ENCODE measurements around the gene C16orf78.

The C16orf78 gene

GRCh38 chr16:49332589-49333258, 40.9 kb upstream of the C16orf78 start:
- no peak overlapping the region for H3K4me3 ChIP-seq (replicated peaks; ENCODE audit: low read depth, low read length)
- DNase-seq (ENCODE audit: extremely low read depth, insufficient read length): no peak
- H3K36me3 ChIP-seq (ENCODE audit: control insufficient read depth, insufficient read depth, low read length): no peaks in the 10 kb centered on the region
- TF ChIP-seq, protein P1, sequence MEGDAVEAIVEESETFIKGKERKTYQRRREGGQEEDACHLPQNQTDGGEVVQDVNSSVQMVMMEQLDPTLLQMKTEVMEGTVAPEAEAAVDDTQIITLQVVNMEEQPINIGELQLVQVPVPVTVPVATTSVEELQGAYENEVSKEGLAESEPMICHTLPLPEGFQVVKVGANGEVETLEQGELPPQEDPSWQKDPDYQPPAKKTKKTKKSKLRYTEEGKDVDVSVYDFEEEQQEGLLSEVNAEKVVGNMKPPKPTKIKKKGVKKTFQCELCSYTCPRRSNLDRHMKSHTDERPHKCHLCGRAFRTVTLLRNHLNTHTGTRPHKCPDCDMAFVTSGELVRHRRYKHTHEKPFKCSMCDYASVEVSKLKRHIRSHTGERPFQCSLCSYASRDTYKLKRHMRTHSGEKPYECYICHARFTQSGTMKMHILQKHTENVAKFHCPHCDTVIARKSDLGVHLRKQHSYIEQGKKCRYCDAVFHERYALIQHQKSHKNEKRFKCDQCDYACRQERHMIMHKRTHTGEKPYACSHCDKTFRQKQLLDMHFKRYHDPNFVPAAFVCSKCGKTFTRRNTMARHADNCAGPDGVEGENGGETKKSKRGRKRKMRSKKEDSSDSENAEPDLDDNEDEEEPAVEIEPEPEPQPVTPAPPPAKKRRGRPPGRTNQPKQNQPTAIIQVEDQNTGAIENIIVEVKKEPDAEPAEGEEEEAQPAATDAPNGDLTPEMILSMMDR (IDR thresholded peaks at IDR 0.05; ENCODE audit: insufficient read depth, low read length, poor library complexity, severe bottlenecking): no peak
- H3K27me3 ChIP-seq (replicated peaks; ENCODE audit: control insufficient read depth, insufficient read depth, low read length): no peaks in the 10 kb centered on the region; the same call in 1 of the 2 replicates

- H3K4me3 ChIP-seq (replicated peaks; ENCODE audit: low read depth, low read length): no peak overlapping the region
- no peaks in the 10 kb centered on the region for H3K36me3 ChIP-seq (ENCODE audit: control insufficient read depth, insufficient read depth, low read length)
- no peak for DNase-seq (ENCODE audit: extremely low read depth, insufficient read length)
- no peaks in the 10 kb centered on the region; the same call in 1 of the 2 replicates for H3K27me3 ChIP-seq (replicated peaks; ENCODE audit: control insufficient read depth, insufficient read depth, low read length)
- TF ChIP-seq, protein P1 (IDR thresholded peaks at IDR 0.05; ENCODE audit: insufficient read depth, low read length, poor library complexity, severe bottlenecking): no peak
Observed at GRCh38 chr16:49333259-49333597, 40.4 kb upstream of the C16orf78 start.

DNA sequence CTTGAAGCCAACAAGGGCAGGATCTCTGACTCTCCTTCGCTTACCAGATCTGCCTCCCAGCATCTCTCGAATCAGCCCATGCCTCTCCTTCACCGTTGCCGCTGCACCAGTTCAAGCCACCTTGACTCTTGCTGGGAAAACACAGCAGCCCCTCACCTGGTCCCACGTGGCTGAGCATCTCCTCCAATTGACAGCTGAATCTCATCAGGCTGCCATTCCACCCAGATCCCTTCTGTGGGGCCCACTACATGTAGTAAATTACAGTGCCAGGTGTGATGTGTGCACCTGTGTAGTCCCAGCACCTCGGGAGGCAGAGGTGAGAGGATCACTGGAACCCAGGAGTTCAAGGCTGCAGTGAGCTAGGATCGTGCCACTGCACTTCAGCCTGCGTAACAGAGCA, 37.8 kb upstream of the C16orf78 start:
- Histone ChIP-seq H3K4me3 (replicated peaks; ENCODE audit: low read depth, low read length) (no peak overlapping the region), H3K36me3 (ENCODE audit: control insufficient read depth, insufficient read depth, low read length) (no peaks in the 10 kb centered on the region), H3K27me3 (replicated peaks; ENCODE audit: control insufficient read depth, insufficient read depth, low read length) (no peaks in the 10 kb centered on the region; the same call in none of the 2 replicates)
- TF ChIP-seq, protein P1 (IDR thresholded peaks at IDR 0.05; ENCODE audit: insufficient read depth, low read length, poor library complexity, severe bottlenecking): no peak
- no peak for DNase-seq (ENCODE audit: extremely low read depth, insufficient read length)

DNA sequence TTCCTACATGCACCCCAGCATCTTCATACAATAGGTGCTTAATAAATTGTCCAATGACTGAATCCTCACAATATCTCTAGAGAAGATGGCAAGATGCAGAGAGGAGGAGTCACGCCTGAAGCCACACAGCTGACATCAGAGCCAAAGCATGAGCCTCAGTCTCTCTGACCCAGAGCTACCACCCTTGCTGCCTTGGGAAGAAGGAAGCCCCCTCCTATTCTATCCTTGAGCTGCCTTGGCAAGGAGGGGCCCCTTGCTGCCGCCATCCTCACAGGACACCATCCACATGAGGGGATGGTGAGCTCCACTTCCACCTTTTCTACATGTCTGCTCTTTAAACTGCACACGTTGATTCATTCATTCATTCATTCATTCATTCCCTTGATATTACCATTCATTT, 37.0 kb upstream of the C16orf78 start:
- TF ChIP-seq, protein P1 (IDR thresholded peaks at IDR 0.05; ENCODE audit: insufficient read depth, low read length, poor library complexity, severe bottlenecking): no peak
- DNase-seq (ENCODE audit: extremely low read depth, insufficient read length): no peak
- Histone ChIP-seq H3K4me3 (replicated peaks; ENCODE audit: low read depth, low read length) (no peak overlapping the region), H3K27me3 (replicated peaks; ENCODE audit: control insufficient read depth, insufficient read depth, low read length) (no peaks in the 10 kb centered on the region; the same call in none of the 2 replicates), H3K36me3 (ENCODE audit: control insufficient read depth, insufficient read depth, low read length) (no peaks in the 10 kb centered on the region)

DNA sequence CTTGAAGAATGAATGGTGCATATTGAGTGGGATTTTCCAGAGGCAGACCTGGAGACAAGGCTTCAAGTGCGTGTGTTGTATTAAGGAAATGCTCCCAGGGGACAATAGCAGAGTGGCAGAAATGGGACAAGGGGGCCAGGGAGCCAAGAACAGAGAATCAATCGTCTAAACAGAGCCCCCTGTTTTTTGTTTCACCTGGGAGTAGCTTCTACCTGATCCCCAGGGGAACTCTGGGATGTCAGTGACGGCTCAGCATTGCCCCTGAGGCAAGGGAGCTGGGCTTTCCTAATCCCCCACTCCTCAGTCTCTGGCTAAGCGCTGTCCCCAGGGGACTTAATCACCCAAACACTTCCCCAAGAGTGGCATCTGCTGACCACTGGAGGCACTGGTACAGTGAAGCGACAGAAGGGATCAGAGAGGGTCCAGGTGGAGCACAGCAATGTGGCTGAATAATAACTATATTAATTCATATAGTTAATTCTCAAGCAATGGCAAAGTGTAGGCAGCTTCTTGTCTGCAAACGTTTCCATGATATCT, 35.7 kb upstream of the C16orf78 start:
- no peak for DNase-seq (ENCODE audit: extremely low read depth, insufficient read length)
- TF ChIP-seq, protein P1 (IDR thresholded peaks at IDR 0.05; ENCODE audit: insufficient read depth, low read length, poor library complexity, severe bottlenecking): no peak
- no peaks in the 10 kb centered on the region for H3K36me3 ChIP-seq (ENCODE audit: control insufficient read depth, insufficient read depth, low read length)
- H3K27me3 ChIP-seq (replicated peaks; ENCODE audit: control insufficient read depth, insufficient read depth, low read length): no peaks in the 10 kb centered on the region; the same call in none of the 2 replicates
- no peak overlapping the region for H3K4me3 ChIP-seq (replicated peaks; ENCODE audit: low read depth, low read length)

All from GM06990 (cell line).